IPS DF 19.7 (cell line): ENCODE results near the gene TRAF1.

Experiments used
- DNase-seq: peaks from one replicate; pipeline ENCODE4 v3.0.0-alpha.2; 2013; ENCODE audit warnings: low read depth, low spot score

TRAF1 gene

DNA sequence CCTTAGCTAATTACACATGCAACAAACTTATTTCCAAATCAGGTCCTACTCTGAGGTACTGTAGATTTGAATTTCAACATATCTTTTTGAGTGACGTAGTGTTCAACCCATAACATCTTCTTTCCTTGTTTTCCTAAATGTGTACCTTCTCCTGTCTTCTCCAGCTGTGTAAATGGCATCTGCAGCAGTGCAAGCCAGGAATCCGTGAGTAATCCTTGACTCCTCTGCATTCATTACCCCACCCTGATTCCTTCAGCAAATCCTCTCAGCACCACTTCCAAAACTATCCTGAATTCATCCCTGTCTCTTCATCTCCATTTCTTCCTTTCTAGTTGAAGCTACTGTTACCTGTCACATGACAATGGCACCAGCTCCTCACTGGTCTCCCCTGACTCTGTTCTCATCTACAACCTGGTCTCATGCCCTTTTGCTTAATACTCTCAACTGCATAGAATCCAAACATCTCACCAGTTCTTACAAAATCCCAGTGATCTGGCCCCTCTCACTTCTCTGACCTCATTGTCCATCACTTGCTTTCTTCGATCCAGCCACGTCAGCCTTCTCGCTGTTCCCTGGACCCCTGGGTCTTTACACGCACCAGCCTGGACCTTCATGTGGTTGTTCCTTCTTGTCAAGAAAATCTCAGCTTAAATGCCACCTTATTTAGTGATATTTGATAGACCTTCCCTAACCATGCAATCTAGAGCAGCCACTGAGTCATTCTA, 14.6 kb upstream of the TRAF1 start:
- no peak for DNase-seq

DNA sequence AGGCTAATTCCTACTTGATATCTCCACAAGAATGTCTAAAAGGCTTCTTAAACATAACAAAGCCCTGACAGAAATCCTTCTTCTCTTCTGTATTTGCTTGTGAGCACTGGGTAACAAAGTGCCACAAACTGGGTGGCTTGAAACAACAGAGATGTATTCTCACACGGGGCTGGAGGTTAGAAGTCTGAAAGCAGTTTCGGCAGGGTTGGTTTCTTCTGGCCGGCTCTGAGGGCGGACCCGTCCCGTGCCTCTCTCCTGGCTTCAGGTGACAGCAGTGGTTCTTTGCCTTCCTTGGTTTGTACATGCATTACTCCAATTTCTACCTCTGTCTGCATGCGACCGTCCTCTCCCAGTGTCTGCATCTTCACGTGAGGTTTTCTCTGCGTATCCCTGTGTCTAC, 14.0 kb upstream of the TRAF1 start:
- no peak for DNase-seq

DNA sequence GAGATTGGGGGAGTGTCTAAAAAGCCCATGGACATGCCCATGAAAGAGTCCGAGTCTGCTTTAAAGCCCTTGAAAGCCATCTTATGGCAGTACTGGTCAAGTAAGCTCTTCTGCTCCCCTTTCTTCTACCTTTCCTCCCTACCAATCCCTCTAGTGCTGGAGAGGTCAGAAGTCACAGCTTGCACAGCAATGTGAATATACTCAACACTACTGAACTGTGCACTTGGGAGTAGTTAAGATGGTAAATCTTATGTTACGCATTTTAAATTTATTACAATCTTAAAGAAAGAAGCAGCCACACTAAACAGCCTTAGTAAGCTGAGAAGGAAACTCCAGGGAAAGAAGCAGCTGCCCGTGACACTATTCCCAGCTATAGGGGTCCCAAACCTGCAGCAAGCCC, 12.3 kb upstream of the TRAF1 start:
- no peak for DNase-seq

DNA sequence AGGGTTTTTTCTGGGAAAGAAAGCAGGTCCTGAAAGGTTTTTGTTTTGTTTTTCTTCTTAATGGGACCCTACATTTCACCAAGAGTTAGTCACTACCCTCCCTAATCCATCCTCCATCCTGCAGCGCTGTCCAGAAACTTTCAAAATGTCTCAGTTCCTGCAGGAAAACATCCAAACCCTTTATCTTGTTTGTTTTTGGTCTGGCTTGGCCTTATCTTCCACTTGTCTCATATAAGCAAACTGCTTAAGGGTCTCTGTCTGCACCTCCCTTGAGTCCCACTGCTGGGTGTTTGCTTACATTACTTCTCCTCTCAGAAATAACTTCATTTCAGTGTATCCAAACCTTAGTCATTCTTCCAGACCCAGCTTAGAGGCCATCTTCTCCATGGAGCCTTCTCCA, 11.0 kb upstream of the TRAF1 start:
- no peak for DNase-seq

DNA sequence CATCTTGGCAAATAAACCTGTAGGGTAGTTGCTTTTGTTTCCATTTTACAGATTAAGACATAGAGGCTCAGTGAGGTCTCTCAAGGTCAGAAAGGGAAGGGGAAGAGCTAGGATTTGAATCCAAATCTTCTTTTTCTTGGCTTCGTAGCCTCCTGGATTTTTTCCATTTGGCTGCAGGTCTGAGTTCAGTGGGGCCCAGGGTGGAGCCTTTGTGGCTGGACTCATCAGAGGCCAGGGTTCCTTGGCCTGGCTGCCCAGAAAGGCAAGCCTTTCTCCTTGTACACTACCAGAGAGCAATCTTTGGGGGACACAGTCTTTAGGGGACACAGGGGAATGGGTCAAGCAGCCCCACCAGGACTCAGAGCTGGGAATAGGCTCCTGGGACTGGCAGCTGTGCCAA, 10.5 kb upstream of the TRAF1 start:
- DNase-seq = no peak

DNA sequence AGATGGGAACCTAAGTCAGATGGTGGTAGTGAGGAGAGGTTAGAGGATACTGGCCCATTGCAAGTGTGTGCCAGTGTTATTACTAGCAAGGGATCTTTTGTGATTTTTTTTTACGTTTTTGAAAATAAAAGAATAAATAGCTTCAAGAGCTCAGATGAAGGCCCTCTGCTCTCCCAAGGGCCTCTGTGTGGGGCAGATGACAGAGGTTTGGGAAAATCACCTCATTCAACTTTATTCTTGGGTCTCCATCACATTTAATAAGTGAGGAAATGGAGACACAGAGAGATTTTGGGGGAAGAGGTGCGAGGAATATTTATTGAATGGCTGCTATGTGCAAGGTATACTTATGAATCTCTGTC, 10.1 kb upstream of the TRAF1 start:
- no peak for DNase-seq

DNA sequence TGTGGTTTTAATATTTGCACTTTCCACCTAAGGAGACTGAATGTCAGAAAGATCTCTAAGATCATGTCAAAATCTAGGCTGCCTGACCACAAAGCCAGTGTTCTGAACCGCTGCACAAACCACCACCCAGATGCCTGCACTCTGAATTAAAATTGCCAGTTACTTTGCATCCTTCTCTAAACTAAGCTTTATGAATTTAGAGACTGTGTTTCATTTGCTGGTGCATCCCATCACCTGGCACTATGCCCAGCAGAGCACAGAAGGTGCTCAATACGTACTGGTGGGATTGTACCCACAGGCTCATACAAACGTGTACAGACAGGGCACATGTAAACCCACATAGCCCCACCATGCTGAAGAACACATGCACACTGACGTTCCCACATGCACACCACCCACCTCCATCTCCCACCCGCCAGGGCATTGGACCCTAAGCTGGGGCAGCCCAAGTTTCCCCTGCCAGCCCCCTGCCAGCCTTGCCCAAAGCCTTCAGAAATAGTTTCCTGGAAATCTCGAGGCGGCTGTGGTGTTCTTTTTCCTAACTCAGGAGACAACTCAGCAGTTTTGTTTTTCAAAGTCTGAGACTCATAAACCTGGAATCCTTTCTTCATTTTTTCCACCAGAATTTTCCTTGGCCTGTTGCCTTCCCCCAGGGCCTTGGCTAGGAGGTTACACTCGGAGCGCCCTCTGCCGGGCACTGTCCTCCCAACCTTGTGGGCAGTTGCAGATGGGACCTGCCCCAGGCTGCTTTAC, 9.6 kb upstream of the TRAF1 start:
- DNase-seq = peak; percentile 45

DNA sequence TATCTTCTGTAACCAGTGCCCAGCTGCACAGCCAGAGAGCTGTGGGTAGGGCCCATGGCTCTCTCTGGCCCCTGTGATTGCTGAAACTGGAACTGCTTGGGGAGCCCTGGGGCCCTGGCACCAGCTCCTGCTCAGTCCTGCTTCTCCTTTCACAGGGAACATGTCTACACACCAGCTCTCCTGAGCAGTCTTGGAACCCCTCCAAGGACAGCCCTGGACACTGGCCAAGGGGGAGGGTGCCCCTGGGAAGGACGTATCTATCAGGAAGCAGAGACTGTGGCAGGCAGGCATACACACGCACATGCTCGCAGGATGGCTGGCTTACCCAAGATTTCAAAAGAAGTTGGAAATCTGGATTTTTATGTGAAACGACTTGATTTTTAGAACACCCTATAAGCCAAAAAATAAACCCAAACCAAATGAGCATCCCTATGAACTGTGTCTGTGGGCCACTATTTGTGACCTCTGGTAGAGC, 8.8 kb upstream of the TRAF1 start:
- DNase-seq = no peak

DNA sequence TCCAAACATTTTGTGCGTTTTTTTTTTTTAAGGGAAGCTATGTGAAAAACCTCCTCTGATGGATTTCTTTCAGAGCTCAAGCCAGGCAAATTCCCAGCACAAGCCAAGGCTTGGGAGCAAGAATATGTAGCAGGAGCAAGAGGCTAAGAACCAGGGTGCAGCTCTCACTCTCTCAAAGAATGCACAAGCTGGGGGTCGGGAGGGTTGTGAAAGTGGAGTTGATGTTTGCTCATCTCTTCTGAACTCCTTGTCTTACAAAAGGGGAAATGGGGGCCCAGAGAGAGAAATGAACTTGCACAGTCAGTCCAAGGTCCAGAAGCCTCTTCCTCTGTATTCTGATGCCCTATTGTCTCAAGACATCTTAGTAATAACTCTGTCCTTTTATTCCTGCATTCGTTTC, 7.7 kb upstream of the TRAF1 start:
- DNase-seq = no peak

DNA sequence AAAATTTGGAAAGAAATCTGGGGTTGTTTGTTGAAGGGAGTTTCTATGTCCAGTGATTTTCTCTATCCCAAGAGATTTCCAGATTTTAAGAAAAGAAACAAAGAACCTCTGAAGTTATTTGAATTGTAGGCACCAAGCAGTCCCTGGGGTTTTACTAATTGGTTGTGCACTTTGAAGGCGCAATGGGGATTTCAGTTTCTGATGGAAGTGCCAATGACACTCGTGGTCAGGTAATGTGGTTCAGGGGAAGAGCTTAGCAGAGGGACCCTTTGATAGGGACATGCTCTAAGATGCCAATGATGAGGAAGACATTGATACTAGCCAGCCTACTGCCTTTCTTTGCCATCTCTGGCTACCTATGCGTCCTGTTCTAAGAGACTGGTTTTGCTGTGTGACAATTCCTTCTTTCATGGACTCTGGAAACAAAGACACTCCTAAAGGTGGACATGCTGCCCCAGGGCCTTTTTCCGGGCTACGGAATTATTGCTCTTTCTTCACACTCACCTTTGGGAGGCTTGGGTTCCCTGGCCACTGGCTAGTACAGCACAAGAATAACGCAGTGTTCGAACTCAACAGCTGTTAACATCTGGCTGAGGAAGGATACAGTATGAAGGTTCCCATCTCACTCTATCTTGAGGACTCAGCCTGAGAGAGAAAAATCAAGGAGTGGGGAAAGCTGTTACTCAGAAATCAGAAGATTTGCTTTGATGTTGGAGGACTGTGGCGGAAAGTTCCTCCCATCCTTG, 6.9 kb upstream of the TRAF1 start:
- no peak for DNase-seq

DNA sequence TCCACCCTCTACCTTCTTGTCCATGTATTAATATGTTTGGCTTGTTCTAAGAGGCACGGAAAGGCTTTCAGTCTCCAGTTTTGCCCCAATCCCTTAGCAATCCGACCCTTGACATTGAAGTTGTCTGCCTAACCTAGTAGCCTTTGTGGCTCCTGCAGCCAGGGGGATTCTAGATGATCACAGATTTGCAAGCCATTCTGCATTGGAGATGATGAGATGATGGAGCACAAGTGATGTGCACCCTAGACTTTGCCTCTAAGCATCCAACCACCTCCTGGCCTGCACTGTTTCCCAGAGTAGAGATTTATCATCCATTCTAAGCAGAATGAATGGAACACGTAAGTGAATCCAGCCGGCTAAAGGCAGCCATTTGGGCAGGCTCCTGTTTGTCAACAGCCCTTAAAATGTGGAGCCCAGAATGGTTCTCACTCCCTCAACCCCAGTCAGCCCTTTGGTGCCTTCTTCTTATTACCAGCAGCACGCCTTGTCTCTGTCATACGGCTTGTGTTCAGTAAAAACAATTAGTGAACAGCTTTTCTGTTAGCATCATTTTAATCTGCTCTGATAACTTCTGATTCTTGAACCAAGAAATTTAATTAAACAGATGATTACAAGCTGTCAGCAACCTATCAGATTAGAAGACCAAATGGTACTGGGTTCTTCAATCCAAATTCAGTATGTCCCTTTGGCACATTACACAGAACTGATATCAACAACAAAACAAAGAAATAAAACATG, 5.7 kb upstream of the TRAF1 start:
- no peak for DNase-seq

DNA sequence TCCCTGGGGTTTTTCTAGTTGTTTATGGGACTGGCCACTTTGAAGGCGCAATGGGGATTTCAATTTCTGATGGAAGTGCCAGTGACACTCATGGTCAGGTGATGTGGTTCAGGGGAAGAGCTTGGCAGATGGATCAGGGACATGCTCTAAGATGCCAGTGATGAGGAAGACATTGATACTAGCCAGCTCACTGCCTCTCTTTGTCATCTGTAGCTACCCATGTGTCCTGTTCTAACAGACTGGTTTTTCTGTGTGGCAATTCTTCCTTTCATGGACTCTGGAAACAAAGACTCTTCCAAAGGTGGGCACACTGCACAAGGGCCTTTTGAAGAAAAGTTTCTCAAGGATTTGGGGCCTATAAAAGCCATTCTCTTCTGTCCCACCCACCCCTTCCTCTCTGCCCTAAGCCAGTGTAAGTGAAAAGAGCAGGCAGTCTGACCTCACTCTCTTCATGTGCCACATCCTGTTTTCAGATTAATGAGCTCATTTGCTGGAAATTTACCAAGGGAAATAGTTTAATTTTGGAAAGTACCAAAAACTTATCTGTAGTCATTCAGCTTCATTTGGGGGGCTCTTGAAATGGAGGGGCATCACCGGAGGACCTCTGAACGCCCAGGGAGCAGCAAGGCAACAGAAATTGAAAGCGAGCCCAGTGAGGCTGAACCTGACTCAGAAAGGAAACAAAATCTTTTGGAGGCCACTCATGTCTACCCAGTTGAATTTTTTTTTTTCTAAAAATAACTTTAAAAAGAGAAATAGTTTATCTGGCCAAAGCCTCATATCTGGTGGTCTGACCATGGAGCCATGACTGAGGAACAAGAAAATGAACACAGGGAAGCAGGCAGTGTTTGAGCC, 4.9 kb upstream of the TRAF1 start:
- no peak for DNase-seq

DNA sequence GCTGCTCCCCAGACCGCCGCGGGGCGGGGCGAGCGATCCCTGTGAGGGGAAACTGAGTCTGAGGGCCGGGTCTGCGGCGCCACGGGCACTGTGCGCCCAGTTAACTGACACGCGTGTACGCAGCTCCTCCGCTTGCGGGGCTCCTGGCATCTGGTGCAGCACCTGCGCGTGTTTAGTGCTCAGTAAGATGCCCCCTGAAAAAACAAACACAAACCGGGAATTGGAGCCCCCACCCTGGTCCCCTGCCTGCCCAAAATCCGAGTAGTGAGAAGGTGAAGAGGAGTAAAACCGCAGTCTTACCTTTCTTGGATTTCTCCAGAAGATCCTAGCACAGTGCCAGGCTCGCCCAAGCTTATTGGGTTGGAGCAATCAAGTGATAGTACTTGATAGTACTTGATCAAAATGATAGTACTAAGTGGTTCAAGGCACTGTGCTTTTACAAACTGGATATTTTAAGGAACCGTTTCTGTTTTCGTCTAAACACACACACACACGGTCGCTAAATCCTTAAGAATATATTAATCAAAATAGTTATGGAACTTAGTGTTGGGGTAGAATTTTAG, 2.7 kb upstream of the TRAF1 start:
- DNase-seq = no peak

DNA sequence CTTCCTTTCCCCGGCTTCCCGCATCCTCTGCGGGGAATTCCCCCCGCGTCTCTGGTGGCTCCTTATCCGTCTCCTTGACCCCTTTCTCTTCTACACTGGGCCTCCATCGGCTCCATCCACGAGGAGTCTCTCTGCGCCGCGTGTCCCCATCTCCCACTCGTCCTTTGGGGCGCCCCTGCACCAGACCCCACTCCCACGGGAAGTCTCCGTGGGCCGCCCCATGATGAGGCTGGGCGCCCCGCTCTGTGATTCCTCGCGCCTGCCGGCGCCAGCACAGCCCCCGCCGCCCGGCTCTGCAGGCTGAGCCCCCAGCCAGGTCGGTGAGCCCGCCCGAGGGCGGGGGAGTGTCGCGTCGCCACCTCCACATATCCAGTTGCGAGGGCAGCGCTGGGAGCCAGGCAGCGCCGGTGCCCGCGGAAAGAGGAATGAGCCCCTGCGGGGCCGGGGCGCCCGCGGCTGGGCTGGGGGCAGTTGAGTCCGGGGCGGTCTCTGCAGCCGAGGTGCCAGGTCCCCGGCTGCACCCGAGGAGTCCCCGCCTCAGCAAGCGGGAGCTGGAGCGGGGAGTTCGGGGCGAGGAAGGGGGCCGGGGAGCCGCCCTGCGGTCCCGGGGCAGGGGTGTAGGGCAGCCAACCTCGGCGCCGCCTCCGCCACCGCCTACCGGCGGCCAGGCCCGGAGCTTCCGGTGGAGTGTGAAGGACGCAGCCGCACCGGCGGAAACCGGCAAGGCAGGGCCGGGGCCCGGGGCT, 2.1 kb upstream of the TRAF1 start:
- no peak for DNase-seq

DNA sequence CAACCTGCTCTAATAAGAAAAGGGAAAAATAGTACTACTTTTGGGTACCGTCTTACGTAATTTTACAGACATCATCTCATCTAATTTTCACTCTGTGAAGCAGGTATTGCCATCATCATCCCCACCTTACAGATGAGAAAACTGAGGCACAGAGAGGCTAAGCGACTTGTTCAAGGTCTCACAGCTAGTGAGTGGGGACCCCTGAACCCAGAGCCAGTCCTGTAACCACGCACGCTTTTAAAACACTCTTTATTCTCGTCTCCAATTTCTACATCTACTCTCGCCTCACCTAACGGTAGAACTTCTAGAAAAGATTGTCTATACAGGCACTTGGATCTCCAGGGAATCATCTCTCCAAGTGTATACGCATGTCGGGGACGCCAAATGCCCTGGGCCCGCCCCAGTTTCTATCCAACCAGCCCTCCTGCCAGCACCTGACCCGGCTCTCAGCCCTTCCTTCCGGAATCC, 1.5 kb upstream of the TRAF1 start:
- DNase-seq = no peak

DNA sequence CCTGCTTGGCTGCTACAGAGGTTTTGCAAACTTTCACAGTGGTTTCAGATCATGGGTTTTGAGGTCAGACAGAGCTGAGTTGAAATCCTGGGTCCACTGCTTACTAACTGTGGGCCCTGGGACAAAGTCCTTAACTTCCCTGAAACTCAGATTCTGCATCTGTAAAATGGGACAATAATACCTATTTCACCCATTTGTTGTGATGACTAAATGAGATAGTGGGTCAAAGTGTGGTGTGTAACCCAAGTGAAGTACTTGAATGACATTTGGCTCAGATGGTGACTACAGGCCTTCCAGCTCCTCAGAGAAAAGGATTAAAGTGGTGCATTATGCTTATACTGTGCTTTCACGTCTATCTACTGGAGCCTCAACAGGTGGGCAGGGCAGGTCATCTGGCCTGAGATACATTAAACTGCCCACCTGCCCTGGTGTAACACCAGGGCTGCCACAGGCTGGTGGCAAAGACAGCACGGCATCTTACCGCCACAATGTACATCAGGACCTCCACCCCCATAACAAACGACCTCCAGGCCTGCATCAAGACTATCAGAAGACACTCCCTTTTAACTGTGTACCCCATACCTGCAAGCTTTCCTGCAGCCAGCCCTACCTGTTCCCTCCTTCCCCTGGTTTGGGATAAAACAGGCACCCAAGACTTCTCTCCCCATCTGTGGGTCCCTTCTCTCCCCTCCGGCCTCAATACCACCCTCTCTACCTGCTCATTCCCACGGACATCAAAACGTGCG, 846 bp upstream of the TRAF1 start:
- DNase-seq = no peak

DNA sequence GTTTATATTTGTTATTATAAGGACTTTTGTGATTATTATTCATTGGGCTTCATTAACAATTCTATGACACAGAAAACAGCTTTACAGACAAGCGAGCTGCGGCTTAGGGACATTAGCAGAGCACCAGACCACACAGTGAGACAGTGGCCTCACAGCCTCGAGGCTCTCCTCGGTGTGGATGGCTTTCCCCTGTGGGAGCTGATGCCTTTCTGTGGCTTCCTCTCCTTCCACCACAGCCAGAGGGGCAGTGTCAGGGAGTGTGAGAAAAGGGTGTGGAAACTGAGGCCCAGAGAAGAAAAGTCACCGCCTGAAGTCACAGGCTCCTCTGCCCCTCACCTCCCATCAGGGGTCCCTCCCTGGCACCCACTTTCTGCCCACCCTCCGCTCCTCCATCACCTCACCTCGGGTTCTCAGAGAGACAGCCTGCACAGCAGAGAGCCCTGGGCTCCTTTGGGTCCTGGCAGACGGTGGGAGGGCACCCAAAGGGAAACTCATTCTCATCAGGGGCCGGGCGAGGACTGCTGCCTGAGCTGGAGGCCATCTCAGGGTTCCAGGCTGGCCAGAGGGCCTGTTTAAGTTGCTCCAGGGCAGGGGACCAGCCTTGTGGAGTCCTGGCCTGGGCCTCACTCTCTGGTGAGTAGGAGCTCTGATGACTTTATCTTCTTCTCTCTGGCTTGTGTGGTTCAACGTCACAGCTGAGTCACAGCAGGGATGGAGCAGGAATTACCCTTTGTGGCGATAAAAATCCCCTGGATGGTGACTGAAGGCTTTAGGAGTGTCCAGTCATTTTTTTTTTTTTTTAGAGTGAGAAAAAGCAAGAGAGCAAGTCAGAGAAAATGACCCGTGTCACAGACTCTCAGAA, 830 bp downstream of the TRAF1 start:
- no peak for DNase-seq
